Heart left ventricle (tissue), 16 donors: Measurements from ENCODE around the gene CDC34. TPM values are rescaled to one million over a fixed set of nuclear protein-coding genes. Genes with fewer than 3 reads are reported as not detected.

Experiments used
- ATAC-seq, 4 donors: fragments of 200-7000 bp; cut with Tn5 transposase; one replicate each; pipeline ENCODE4 v1.9.1; 2020 to 2022; ENCODE audit warnings: moderate library complexity in 4 of 4, mild to moderate bottlenecking in 3 of 4, moderate number of reproducible peaks in 1 of 4
- DNase-seq, 5 donors: peaks; one replicate each; pipeline ENCODE4 v3.0.0-alpha.2; 2020
- H3K27ac ChIP-seq, 12 donors: fragments of 200-600 bp; sonication (generic) in 4 of 12; one replicate each; pipeline versions ENCODE4 v1.5.0 to v1.8.0; 2016 to 2022; ENCODE audit warnings: mild to moderate bottlenecking in 2 of 12
- H3K27me3 ChIP-seq, 9 donors: fragments of 200-600 bp; sonication (generic) in 2 of 9; one replicate each; pipeline versions ENCODE4 v1.5.1 to v1.8.0; 2016 to 2022; ENCODE audit warnings: mild to moderate bottlenecking in 3 of 9
- H3K36me3 ChIP-seq, 9 donors: fragments of 200-600 bp; sonication (generic) in 2 of 9; one replicate each; pipeline versions ENCODE4 v1.5.0 to v1.8.0; 2018 to 2022; ENCODE audit warnings: mild to moderate bottlenecking in 2 of 9
- H3K4me1 ChIP-seq, 12 donors: fragments of 200-600 bp; sonication (generic) in 4 of 12; one replicate each; pipeline versions ENCODE4 v1.5.0 to v1.8.0; 2016 to 2022; ENCODE audit warnings: mild to moderate bottlenecking in 3 of 12
- H3K4me3 ChIP-seq, 12 donors: fragments of 200-600 bp; sonication (generic) in 4 of 12; one replicate each; pipeline versions ENCODE4 v1.5.0 to v1.8.0; 2017 to 2022; ENCODE audit warnings: mild to moderate bottlenecking in 9 of 12, moderate library complexity in 4 of 12
- H3K9me3 ChIP-seq, 12 donors: fragments of 200-600 bp; sonication (generic) in 4 of 12; one replicate each; pipeline versions ENCODE4 v1.5.0 to v1.8.0; 2016 to 2022; ENCODE audit warnings: mild to moderate bottlenecking in 1 of 12
- POLR2A ChIP-seq, 2 donors: fragments of 450-650 bp; IDR thresholded peaks; one replicate each; pipeline ENCODE4 v1.6.1; 2017; ENCODE audit warnings: antibody characterized with exemption in 2 of 2, mild to moderate bottlenecking in 2 of 2, moderate library complexity in 2 of 2
- WGBS, 4 donors: extraction: QIAGEN DNeasy Blood & Tissue Kit in 2 of 4; methylation state at CpG; one replicate each; pipeline versions ENCODE4 v1.1.5 to v1.1.7; 2013 to 2018; 5-methylcytosine and 5-hydroxymethylcytosine counted together
- intact Hi-C, 10 donors: fragments of 100-400 bp; cut with DNase I; formaldehyde crosslinking; loops; one replicate each; pipeline versions ENCODE4 v1.11.1 to v1.14.2; 2022
- polyA plus RNA-seq, 2 donors: library from polyadenylated mRNA; stranded (reverse); fragments of 200-250 nt; gene quantifications; one replicate each; pipeline ENCODE4 v1.2.3, GENCODE V29; 2013
- total RNA-seq, 9 donors: library from RNA; depleted of rRNA in 2 of 9; stranded (reverse); fragments of >200 nt in 2 of 9; fragmentation: NEBNext Ultra II Directional in 3 of 9; extraction: Animal tissue kit (Norgen Biotek cat#: 25700) in 3 of 9; gene quantifications; one replicate each; pipeline versions ENCODE4 v1.1.0 to v1.2.4, GENCODE V29; 2016 to 2023
- TF ChIP-seq, protein P1 (sequence below), 12 donors: fragments of 200-600 bp; sonication (generic) in 4 of 12; IDR thresholded peaks; one replicate each; pipeline versions ENCODE4 v1.5.0 to v1.8.0; 2018 to 2022; ENCODE audit warnings: antibody characterized with exemption in 12 of 12, mild to moderate bottlenecking in 5 of 12
- donor health status: ischemic (EF 13 %, LVEDD 7.1; RV severe dilation, severe dysfunction).
- donor health status: healthy with polysubstance abuse.
- donor health status: DM: no; HTN: yes; CAD: no.
- donor health status: DM: no; HTN: no; CAD: no.
- donor health status: ischemic (EF 25% LVEDD 6.9; RV normal size, moderate dysfunction).
- donor health status: ischemic (EF 25% LVEDD 5.7; RV mildly dilated, moderate dysfunction).
- donor health status: healthy.
- donor health status: DM: yes; HTN: yes; CAD: no.
- donor health status: ischemic (EF 35%, LVEDD 5.7; RV mildly dilated, moderate dysfunction).
- donor health status: nonischemic (EF 11% LVEDD 7.7; RV severe dilation, severe dysfunction).
- donor health status: DM: yes; HTN: yes; CAD: no.
- donor health status: PGD.
- donor health status: ischemic (EF 29% LVEDD 5.4; RV normal size, mild dysfunction).
- donor health status: nonischemic (EF 23%, LVEDD 6.1; RV moderate dilation, normal function).

Gene CDC34
- total and polyA plus RNA-seq, 11 donors: 61.9 to 200 (median 99.9) TPM

DNA sequence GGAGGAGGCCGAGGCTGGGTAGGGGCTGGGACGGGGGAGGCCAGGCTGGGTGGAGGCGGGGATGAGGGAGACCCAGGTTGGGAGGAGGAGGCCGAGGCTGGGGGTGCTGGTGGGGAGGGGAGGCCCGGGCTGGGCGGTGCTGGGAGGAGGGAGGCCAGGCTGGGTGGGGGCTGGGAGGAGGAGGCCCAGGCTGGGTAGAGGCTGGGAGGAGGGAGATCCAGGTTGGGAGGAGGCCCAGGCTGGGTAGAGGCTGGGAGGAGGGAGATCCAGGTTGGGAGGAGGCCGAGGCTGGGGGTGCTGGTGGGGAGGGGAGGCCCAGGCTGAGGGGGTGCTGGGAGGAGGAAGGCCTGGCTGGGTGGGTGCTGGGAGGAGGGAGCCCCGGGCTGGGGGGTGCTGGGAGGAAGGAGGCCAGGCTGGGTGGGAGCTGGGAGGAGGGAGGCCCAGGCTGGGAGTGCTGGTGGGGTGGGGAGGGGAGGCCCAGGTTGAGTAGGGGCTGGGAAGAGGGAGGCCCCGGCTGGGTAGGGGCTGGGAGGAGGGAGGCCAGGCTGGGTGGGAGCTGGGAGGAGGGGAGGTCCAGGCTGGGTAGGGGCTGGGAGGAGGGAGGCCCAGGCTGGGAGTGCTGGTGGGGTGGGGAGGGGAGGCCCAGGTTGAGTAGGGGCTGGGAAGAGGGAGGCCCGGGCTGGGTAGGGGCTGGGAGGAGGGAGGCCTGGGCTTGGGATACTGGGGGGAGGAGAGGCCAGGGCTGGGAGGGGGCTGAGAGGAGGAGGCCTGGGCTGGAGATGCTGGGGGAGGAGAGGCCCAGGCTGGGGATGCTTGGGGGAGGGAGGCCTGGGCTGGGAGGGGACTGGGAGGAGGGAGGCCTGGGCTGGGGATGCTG, 13.6 kb upstream of the CDC34 start:
- 82 to 85% (median 83%) methylated on average over 9 to 10 of the region's 10 CpGs for WGBS, 4 donors
- intact Hi-C loops: no loop called here
- peaks cover 0 to 4% (median 0%) of the 10 kb centered on the region in 12 donors for H3K9me3 ChIP-seq
- ATAC-seq (peak in 2 of 4 donors; percentile 20 to 26), DNase-seq (no peak)
- no peaks in the 10 kb centered on the region for H3K27me3 ChIP-seq
- peaks cover 0 to 18% (median 4%) of the 10 kb centered on the region in 9 donors for H3K36me3 ChIP-seq
- H3K4me1 ChIP-seq: peaks cover 0 to 5% (median 0%) of the 10 kb centered on the region in 12 donors
- no peak overlapping the region for H3K27ac ChIP-seq
- TF ChIP-seq, protein P1, sequence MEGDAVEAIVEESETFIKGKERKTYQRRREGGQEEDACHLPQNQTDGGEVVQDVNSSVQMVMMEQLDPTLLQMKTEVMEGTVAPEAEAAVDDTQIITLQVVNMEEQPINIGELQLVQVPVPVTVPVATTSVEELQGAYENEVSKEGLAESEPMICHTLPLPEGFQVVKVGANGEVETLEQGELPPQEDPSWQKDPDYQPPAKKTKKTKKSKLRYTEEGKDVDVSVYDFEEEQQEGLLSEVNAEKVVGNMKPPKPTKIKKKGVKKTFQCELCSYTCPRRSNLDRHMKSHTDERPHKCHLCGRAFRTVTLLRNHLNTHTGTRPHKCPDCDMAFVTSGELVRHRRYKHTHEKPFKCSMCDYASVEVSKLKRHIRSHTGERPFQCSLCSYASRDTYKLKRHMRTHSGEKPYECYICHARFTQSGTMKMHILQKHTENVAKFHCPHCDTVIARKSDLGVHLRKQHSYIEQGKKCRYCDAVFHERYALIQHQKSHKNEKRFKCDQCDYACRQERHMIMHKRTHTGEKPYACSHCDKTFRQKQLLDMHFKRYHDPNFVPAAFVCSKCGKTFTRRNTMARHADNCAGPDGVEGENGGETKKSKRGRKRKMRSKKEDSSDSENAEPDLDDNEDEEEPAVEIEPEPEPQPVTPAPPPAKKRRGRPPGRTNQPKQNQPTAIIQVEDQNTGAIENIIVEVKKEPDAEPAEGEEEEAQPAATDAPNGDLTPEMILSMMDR (IDR thresholded peaks at IDR 0.05): no peak
- no peak for TF ChIP-seq POLR2A (IDR thresholded peaks at IDR 0.05)
- no peak overlapping the region for H3K4me3 ChIP-seq

DNA sequence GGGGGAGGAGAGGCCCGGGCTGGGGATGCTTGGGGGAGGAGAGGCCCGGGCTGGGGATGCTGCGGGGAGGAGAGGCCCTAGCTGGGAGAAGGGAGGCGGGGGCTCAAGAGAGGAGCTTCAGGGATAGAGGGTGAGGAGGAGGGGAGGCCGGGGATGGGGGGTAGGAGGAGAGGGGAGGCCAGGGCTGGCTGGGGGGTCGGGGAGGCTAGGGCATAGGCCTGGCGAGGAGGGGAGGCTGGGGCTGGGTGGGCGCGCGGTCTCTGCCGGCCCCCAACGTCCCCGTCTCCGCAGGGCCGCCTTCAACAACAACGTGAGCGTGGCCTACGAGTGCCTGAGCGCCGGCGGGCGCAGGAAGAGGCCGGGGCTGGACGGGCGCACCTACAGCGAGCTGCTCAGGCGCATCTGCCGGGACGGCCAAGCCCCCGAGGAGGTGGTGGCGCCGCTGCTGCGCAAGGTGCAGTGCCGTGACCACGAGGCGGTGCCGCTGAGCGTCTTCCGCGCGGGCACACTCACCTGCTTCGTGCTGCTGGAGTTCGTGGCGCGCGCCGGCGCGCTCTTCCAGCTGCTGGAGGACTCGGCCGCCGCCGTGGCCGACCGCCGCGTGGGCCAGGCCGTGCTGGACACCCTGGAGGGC, 12.8 kb upstream of the CDC34 start:
- ATAC-seq (peak in 1 of 4 donors; percentile 15), DNase-seq (peak in 1 of 5 donors; percentile 25)
- Histone ChIP-seq H3K4me1 (no peaks in the 10 kb centered on the region), H3K9me3 (peaks cover 0 to 4% (median 0%) of the 10 kb centered on the region in 12 donors), H3K4me3 (no peak overlapping the region), H3K36me3 (peaks cover 0 to 18% (median 4%) of the 10 kb centered on the region in 9 donors), H3K27me3 (no peaks in the 10 kb centered on the region), H3K27ac (no peak overlapping the region)
- TF ChIP-seq POLR2A (IDR thresholded peaks at IDR 0.05): no peak
- TF ChIP-seq, protein P1 (IDR thresholded peaks at IDR 0.05): no peak
- 48 to 73% (median 66%) methylated on average over 26 to 58 of the region's 58 CpGs for WGBS, 4 donors
- intact Hi-C loops: no loop called here

DNA sequence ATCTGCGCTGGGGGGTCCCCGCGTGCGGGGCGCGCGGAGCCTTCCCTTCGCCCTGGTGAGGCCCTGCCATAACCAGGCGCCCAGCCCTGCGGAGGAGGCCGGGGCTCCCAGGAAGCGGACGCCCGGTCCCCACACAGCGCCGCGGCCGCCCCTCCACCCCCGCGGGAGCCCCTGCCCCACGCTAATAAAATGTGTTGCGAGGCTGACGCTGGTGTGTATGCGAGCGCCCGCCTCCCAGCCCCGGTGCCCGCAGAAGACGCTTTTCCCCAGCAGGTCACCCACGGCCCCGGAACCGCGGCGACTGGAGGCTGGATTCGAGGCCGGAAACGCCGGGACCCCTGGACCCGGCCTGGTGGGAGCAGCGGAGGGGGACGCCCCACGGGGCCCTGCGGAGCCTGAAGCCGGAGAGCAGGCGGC, 12.1 kb upstream of the CDC34 start:
- Histone ChIP-seq H3K9me3 (peaks cover 0 to 4% (median 0%) of the 10 kb centered on the region in 12 donors), H3K4me3 (no peak overlapping the region), H3K27me3 (no peaks in the 10 kb centered on the region), H3K4me1 (no peaks in the 10 kb centered on the region), H3K27ac (no peak overlapping the region), H3K36me3 (peaks cover 0 to 18% (median 0%) of the 10 kb centered on the region in 9 donors)
- WGBS, 4 donors: 83 to 96% (median 89%) methylated on average over 24 to 45 of the region's 45 CpGs
- DNase-seq: peak in 1 of 5 donors; percentile 15
- ATAC-seq: no peak
- intact Hi-C loops: no loop called here
- TF ChIP-seq, protein P1 (IDR thresholded peaks at IDR 0.05): no peak
- no peak for TF ChIP-seq POLR2A (IDR thresholded peaks at IDR 0.05)

DNA sequence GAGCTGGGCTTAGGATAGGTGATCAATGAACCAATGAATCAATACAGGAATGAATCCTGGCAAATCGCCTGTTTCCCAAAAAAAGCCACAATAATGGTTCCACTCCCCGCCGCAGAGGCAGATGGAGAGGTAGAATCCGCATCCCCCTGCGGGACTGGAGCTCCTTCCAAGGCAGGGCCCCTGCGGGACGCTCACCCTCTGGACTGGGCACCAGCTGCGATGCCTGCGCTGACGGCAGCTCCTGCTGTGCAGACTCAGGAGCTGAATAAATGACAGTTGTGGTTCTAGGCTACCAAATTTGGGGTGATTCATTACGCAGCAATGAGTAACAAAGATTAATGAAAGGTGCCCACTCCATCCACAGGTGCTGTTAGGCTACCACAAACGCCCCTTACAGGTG, 8.8 kb upstream of the CDC34 start:
- TF ChIP-seq, protein P1 (IDR thresholded peaks at IDR 0.05): no peak
- no peak for TF ChIP-seq POLR2A (IDR thresholded peaks at IDR 0.05)
- H3K36me3 ChIP-seq: peaks cover 0 to 18% (median 0%) of the 10 kb centered on the region in 9 donors
- no peak overlapping the region for H3K4me3 ChIP-seq
- no peak for ATAC-seq
- peaks cover 0 to 4% (median 0%) of the 10 kb centered on the region in 12 donors for H3K9me3 ChIP-seq
- 96 to 98% (median 97%) methylated on average over 12 of the region's 12 CpGs for WGBS, 4 donors
- no peaks in the 10 kb centered on the region for H3K4me1 ChIP-seq
- no peak for DNase-seq
- H3K27ac ChIP-seq: no peak overlapping the region
- intact Hi-C loops: no loop called here
- peaks cover 0 to 5% (median 0%) of the 10 kb centered on the region in 9 donors for H3K27me3 ChIP-seq
